Activated naive CD8-positive, alpha-beta T cell treated with anti-CD3 and anti-CD28 coated beads, Interleukin-2, amount 50 U/mL, for 16 hours (primary cell): ENCODE measurements around the gene PPARD.
"Not testable (repeated sequence)": the region's sequence is repeated elsewhere in the genome, so short reads cannot be mapped to it uniquely, and the experiment has no call there.

ENCODE experiments used
- DNase-seq: peaks from one replicate; pipeline ENCODE4 v3.0.0-alpha.2; 2020; ENCODE audit warnings: low read depth, low spot score

PPARD gene

DNA sequence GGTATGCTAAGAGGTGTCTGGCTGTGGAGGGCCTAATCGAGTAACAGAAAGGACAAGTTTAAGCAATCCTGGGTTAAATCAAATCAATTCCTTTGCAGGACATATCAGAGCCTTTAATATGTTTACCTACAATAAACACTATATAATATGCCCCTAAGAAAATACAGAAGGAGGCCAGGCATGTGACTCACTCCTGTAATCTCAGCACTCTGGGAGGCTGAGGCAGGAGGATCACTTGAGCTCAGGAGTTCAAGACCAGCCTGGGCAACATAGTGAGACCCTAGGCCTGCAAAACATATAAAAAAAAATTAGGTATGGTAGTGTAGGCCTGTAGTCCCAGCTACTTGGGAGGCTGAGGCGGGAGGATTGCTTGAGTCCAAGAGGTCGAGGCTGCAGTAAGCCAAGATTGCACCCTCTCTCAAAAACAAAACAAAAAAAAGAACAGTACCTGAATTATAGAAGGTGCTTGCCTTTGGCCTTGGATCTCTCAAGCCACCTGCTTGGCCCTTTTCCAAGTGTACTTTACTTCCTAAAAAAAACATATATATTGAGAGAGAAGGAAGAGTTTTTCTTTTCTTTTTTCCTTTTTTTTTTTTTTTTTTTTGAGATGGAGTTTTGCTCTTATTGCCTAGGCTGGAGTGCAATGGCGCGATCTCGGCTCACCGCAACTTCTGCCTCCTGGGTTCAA is 96.2 kb downstream of the PPARD start:
- not testable (repeated sequence) for DNase-seq

DNA sequence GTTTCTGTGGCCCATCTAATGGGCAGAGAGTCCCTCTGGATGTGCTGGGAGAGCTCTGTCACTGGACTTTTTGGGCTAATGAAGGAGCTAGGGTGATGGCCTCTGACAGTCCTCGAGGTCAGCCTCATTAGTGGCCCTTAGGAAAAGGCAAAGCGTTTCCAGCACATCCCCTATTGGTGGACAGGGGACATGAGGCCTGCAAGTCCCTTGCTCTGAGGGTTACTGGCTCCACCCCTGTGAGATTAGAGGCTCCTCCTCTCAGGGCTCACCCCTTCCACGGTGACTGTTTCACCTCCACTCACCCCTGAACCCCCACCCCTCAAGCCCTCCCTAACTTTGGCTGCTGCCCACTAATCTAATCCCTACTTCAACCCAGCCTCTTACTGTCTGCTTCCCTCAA is 97.0 kb downstream of the PPARD start:
- DNase-seq: no peak

DNA sequence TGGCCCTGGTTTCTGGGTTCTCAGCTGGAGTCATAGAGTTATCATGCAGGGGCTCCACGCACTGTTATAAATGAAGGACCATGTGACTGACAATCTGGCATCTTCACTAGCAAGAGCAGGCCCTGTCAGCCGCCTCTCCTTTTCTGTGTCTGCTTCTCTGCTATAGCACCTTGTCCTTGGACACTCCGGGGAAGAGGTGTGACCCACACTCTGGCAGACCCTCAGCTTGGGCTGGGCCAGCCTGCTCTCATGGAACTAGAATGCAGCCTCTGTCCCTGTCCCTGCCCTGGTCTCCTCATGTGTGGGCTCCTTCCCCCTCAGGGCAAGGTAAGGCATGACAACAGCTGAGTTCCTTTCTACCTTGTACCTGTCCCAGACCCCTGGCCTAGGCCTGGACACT is 98.8 kb downstream of the PPARD start:
- no peak for DNase-seq

DNA sequence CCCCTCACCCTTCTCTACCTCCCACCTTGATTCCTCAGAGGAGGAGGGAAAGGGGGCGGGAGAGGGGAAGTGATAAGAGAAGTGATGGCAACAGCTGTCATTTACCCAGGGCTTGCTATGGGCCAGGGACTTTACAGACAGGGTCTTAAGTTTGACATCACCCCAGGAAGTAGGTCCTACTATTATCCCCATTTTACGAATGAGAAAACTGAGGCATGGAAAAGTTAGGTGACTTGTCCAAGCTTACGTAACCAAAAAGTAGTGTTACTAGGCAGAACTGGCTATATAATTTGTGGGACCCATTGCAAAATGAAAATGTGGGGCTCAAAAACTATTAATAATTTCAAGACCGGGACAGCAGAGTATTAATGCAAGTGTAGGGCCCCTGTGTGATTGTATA is 99.3 kb downstream of the PPARD start:
- DNase-seq: no peak

DNA sequence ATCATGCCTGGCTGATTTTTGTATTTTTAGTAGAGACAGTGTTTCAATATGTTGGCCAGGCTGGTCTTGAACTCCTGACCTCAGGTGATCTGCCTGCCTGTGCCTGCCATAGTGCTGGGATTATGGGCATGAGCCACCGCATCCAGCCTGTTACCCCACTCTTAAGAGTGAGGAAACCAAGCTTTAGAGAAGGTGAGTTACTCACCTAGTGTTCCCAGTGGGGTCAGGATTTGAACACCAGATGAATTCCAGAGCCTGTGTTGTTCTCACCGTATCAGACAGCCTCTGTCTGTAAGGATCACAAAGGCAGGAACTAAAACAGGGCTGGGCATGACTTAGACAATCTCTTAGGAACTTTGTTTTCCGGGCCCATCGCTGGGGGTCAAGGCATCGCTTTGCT is 100.3 kb downstream of the PPARD start:
- DNase-seq: no peak

DNA sequence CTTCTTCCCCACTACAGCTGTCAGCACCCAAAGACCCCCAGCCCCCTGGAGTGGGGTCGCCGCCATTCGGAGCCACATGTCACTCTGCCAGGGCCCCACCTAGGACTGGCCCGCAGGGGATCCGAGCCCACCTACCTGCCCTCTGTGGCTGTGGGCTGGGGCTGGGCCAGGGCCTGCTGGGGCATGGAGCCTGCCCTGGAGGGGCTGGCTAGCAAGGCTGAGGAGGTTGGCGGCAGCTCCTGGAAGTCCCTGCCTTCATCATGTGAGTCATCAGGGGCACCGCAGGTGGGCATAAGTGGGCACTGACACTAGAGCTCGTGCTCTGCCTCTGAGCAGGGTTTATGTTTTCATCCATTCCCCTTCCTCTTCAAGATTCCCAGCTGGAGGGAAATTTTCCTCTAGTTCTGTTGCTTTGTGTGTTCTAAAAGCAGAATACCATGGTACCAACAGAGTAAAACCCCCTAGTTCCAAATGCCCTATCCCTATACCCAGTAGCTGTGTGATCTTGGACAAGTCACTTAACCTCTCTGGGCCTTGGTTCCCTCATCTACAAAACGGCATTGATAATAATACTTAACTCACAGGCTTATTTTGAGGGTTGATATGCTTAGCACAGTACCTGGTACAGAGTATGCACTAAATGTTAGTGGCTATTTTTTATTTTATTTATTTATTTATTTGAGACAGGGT is 101.1 kb downstream of the PPARD start:
- DNase-seq: no peak

DNA sequence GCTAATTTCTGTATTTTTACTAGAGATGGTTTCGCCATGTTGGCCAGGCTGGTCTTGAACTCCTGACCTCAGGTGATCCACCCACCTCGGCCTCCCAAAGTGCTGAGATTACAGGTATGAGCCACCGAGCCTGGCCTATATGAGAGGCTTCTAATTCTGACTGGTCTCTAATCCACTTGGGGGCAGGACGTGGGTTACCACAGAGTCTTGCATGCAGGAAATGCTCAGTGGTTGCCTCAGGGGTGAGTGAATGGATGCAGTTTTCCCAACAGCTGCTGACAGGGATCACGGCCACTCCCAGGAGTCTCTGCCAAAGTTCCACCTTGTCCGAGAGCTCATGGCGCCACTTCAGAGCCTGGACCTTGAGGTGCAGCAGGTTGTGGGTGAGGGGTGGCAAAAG is 103.3 kb downstream of the PPARD start:
- DNase-seq: no peak

DNA sequence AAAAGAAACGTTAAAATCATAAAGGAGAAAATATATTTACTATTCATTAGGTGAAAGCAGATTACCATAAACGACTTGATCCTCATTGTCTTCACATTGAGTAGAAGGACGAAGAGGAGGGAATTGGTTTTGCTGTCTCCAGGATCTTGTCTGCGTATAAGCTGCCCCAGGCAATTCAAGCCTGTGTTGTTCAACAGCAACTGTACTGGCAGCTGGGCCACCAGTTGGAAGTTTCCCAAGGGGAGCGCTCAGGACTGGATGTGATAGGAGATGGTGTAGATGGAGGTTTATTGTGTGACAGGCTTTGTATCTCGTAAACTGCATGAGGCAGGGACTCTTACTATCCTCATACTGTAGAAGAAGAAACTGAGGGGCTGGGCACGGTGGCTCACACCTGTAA is 105.8 kb downstream of the PPARD start:
- no peak for DNase-seq

DNA sequence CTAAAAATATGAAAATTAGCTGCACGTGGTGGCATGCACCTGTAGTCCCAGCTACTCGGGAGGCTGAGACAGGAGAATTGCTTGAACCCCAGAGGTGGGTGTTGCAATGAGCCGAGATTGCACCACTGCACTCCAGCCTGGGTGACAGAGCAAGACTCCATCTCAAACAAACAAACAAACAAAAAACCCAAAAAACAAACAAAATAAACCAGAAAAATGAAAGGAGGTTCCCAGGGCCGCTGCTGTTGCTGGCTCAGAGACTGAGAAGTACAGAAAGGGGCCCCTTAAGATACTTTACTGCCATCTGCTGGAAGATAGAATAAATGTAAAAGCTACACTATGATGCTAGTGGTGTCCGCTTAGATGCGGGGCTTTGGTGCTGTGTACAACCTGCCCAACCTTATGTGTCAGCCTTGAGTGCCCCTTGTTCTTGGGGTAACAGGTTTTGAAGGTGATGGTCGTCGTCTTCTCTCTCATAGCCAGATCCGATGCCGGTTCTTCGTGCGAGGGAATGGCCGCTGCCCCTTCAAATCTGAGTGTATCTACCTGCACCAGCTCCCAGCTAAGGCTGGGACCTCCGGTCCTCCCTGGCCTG is 107.0 kb downstream of the PPARD start:
- no peak for DNase-seq

DNA sequence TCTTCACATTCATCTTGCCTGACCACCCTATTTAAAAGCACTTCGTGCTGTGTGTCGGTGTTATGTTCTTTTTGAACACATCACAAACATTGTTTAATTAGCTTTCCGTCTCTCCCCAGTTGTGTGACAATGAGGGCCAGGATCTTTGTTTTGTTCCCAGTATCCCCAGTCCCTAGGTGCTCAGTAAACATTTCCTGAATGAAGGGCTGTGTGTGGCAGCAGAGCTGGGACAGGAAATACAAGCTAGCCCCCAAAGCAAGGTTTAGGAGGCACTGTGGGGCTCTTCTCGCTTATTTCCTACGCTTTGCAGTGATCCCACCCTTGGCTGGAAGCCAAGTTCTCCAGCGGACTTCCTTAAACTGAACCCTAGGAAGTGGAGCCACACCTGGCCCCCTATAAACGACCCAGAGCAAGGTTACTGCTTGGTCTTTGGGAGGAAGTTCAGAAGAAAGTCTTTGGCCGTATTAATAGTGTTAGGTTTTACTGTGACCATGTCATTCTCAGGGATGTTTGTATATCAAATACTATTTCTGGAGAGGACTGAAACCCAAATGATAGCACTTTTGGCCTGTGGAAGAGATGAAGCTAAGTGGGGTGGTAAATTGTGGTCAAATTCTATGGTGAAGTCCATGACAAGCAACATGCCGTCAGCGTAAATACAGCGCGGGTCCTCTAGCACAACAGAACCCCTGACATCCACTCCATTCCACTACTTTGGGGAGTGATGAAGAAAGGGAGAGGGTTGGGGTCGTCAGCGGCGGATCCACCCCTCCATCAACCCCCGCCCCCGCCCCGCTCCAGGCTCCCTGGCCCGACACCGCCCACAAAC is 109.2 kb downstream of the PPARD start:
- no peak for DNase-seq

DNA sequence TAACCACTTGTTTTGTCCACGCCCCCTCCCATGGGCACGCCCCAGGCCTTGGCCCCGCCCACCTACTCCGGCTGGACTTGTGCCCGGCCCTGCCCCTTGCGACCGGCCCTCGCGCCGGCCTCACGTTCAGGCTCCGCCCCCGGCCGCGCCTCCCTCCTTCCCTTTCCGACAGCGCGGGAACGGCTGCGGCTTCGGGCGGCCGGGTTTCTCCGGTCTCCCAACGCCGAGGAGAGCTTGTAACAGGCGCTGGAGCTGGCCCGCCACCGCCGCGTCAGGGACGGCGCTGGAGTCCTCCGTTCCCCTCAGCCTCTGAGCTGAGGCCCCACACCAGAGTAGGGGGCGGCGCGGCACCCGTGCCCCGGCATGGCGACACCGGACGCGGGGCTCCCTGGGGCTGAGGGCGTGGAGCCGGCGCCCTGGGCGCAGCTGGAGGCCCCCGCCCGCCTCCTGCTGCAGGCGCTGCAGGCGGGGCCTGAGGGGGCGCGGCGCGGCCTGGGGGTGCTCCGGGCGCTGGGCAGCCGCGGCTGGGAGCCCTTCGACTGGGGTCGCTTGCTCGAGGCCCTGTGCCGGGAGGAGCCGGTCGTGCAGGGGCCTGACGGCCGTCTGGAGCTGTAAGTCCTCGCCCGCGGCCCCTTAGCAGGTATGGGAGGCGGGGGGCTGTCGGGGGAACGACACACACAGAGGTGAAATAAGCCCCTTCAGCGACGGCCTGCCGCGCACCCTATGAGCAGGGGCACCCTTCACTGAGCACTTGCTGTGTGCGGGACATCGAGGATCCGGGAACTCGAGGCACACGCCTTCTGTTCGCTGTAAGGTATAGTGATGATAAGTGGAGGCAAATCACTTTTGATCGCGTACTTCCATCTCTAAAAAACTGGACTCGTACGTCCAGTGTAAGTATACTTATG is 110.1 kb downstream of the PPARD start, which contains the start of gene FANCE:
TSS of gene FANCE (plus strand) at position 156 of the 908 bp plus-strand sequence. CDS start at position 364, 208 bp downstream.
- peak; percentile 67 for DNase-seq

DNA sequence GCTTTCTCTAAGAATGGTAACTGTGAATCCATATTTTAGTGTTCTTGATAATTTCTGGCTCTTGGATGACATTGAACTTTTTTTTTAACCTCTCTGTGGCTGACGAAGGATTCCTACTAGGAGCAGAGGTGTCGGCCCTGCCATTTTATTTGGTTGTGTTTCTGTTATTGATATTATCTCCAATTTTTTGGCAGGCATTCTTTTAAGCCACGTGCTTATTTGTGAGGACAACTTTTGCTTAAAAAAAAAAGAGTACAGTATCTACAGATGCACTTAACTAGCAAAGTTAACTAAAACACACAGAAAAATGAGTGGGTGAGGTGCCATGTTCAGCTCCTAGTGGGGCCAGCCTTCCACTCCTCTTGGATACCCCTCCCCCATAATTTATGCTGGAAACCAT is 110.9 kb downstream of the PPARD start:
- no peak for DNase-seq

DNA sequence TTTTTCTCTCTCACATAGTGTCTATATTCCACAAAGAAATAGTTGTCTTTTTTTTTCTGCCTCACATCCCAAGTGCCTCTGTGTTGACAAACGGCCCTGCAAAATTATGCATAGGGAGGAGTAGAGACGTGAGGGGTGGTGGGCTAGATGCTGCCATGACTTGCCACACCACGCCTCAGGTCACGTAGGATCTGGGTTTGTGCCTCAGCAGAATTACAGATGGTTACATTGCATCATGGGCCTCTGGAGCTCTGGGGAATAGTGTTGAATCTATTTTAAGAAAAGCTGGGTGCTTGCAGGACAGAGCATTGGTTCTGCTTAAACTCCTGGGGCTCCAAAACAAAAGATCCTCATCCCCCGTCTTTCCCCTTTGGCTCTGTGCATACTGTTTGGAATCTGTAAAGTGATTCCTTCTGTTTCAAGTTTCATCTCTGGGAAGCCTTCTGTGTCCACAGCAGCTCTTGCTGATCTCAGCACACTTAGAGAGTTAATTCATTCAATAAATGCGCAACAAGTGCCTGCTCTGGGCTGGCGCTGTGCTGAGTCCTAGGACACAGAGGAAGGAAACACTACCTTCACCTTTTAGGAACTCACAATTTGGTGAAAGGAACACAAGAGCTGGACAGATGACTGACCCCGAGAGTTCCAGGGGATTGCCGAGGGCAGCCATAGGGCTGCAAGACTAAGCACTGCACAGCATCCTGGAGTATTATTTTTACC is 112.2 kb downstream of the PPARD start:
- DNase-seq: no peak

DNA sequence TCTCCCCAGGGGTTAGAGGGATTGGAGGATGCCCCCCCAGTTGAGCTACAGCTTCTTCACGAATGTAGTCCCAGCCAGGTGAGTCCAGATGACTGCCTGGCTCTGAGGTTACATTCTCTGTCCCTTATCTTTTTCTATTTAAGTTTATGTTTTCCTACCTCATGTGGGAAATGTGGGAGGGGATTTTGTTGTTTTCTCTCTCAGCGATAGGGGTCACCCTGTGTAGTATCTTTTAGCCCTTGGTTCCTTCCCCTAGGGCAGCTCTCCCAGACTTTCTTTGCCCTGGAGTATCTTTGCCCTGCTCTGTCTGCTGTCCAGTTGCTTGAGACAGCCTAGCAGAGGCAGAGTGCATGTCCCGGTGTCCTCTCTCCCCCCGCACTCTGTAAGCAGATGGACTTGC is 115.5 kb downstream of the PPARD start:
- no peak for DNase-seq

DNA sequence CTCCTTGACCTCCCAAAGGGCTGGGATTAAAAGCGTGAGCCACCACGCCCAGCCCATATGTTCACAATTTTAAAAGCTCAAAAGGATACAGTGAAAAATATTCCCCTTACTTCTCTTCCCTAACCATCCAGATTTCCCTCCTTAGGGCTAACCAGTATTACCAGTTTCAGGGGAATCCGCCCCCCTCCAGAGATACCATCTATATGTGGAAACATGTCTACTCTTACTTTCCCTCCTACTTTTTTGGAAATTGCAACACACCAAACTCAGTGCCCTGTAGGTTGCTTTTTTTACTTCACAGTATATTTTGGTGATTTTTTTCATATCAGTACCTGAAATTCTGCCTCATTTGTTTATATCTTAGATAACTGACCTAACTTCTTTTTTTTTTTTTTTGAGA is 118.9 kb downstream of the PPARD start:
- no peak for DNase-seq

DNA sequence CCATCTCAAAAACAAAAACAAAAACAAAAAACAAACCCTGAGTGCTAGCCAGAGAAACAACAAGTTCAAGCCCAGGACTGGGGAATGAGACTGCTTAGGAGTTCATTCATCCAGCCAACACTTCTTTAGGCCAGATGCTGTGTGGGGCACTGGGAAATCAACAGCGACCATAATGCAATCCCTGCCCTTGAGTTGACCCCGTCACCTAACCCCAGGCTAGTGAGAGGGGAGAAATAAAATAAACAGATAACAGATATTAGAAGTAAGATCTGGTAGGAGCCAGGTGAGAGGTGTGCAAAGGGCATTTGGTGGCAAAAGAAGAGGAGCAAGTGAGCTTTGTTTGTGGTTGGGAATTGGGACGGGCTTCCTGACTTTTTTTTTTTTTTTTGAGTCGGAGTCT is 120.9 kb downstream of the PPARD start:
- no peak for DNase-seq

DNA sequence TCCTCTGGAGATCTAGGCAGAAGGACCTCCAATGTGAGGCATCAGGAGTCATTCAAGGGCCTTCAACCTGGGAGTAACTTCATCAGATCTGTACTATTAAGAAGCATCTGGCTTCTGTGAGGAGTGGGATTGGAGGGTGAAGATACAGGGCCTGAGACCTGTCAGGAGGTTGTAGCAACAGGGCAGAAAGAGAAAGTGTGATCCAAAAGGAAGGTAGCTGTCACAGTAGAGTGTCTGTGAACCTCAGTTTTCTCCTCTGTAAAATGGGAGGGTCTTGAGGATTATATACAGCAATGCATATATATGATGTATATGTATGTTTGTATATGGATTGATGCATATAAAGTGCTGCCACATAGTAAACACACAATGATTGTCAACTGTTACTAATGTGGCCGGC is 123.3 kb downstream of the PPARD start:
- DNase-seq: no peak

DNA sequence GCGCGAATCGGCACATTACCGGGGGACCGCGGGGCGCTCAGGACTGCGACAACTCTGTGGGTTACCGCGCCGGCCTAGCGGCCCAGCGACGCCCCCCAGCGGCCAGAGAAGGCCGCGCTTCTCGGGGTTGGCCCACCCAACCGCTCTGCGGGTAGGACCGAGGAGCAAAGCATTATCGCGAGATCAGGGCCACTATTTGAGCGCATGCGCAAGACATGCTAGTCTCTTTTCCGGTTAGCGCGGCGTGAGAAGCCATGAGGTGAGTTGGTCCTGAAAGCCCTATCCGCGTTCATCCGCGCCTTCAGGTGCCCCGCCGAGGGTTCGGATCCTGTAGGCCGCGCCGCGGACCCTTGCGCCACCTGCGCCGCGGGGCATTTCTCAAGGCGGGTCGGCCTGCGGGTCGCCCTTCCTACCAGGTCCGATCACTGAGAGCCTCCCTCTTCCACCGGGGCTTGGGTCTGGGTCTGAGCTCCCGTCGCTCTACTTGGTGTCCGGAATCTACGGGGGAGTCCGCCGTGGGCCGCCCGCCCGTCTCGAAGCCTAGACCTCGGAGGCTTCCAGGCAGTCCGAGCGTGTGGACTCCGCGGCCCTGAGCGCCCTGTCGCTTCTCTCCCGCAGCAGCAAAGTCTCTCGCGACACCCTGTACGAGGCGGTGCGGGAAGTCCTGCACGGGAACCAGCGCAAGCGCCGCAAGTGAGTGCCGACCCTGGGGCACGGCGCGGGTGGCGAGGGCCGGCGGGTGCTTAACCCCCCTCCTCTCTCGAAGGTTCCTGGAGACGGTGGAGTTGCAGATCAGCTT is 126.0 kb downstream of the PPARD start, which contains the start of gene RPL10A:
TSS of gene RPL10A (plus strand) at position 221 of the 799 bp plus-strand sequence. CDS start at position 255, 34 bp downstream.
- peak; percentile 89 for DNase-seq

DNA sequence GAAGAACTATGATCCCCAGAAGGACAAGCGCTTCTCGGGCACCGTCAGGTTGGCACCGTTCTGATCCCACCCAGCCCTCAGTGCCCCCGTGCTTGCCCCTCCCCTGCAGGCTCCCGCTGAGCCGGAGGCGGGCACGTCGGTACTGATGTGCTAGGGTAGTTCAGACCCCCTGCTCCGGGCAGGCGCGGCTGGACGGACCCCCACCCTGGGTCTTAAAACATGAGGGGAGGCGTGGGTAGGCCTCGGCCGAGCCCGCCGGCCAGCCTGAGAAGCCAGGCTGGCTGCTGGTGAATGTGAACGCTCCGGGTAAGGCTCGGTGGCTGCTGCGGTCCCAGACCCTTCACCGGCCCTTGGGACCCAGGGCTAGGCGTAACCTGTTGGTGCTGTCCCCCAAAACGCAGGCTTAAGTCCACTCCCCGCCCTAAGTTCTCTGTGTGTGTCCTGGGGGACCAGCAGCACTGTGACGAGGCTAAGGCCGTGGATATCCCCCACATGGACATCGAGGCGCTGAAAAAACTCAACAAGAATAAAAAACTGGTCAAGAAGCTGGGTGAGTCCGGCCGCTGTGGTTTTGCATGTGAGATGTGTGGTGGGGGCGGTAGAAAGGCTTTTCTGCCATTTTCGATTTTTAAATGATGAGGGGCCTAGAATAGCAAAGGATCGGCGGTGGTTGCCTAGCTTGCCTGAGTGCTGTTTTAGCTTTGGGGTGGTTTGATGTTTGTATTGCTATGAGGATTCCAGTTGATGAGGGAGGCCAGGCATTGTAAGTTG is 126.8 kb downstream of the PPARD start:
- DNase-seq: no peak
